Dendritic cell treated with granulocyte-macrophage colony-stimulating factor and Interleukin-4, amounts not matched to agents 40 ng/mL and 50 ng/mL, for 4 days (primary cell): Measurements from ENCODE around the gene OR14K1.

Experiments used
- H3K27ac Mint-ChIP-seq: one replicate; pipeline ENCODE4 v1.8.0; 2022; ENCODE audit warnings: mild to moderate bottlenecking, mixed read lengths
- H3K27me3 Mint-ChIP-seq: one replicate; pipeline ENCODE4 v1.8.0; 2022; ENCODE audit warnings: mild to moderate bottlenecking, mixed read lengths
- H3K36me3 Mint-ChIP-seq: one replicate; pipeline ENCODE4 v1.8.0; 2022; ENCODE audit warnings: low read depth, mixed read lengths
- H3K4me1 Mint-ChIP-seq: one replicate; pipeline ENCODE4 v1.8.0; 2022; ENCODE audit warnings: low read depth, mixed read lengths
- H3K4me3 Mint-ChIP-seq: one replicate; pipeline ENCODE4 v1.8.0; 2022; ENCODE audit warnings: mild to moderate bottlenecking, moderate library complexity, mixed read lengths
- H3K9me3 Mint-ChIP-seq: one replicate; pipeline ENCODE4 v1.8.0; 2022; ENCODE audit warnings: mixed read lengths
- intact Hi-C: fragments of 100-400 bp; cut with micrococcal nuclease; formaldehyde crosslinking; loops from one replicate; pipeline ENCODE4 v1.15.0; 2022

OR14K1 gene

DNA sequence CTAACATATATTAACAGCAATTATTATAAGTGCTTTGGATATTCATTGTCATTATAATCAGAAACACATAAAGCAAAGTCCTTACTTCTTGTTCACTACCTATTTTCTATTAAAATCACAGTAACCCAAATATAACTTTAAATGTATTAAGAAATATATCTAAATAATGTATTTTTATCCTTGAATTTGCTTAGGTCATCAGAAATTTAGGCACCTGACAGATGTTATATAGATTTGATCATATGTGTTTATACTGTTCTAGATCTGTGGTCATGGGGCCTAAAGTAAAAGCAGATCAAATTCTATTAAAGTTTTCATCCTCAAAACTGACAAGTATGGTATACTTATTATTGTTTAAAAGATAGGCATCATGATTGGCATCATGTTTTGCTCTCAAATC, 31.2 kb downstream of the OR14K1 start:
- Mint-ChIP-seq H3K4me3 (no peak overlapping the region), H3K36me3 (no peaks in the 10 kb centered on the region), H3K27me3 (no peaks in the 10 kb centered on the region), H3K9me3 (no peaks in the 10 kb centered on the region), H3K4me1 (no peaks in the 10 kb centered on the region), H3K27ac (no peak overlapping the region)
- intact Hi-C loops, result no loop called here
